CD4-positive, CD25-positive, alpha-beta regulatory T cell (primary cell): ENCODE measurements around the gene LAMC2. TPM values are rescaled to one million over a fixed set of nuclear protein-coding genes. Genes with fewer than 3 reads are reported as not detected.

Experiments used
- ATAC-seq, 2 donors: fragments of 150-1000 bp; cut with Tn5 transposase; one replicate each; pipeline ENCODE4 v1.10.0; 2021; ENCODE audit warnings: low read depth in 2 of 2, moderate number of reproducible peaks in 2 of 2, moderate library complexity in 1 of 2
- DNase-seq, 3 donors: peaks; one replicate each; pipeline versions ENCODE4 v3.0.0 to v3.0.0-alpha.2; 2012 to 2022; ENCODE audit warnings: mixed read lengths in 1 of 3
- H3K27ac ChIP-seq: one replicate; pipeline ENCODE4 v1.7.0; 2013; ENCODE audit warnings: mild to moderate bottlenecking, low read length; ENCODE audit not compliant: insufficient read depth, poor library complexity, severe bottlenecking
- H3K27me3 ChIP-seq: one replicate; pipeline ENCODE4 v1.7.0; 2013; ENCODE audit warnings: low read length; ENCODE audit not compliant: control insufficient read depth, insufficient read depth
- H3K36me3 ChIP-seq: one replicate; pipeline ENCODE4 v1.7.0; 2013; ENCODE audit warnings: mild to moderate bottlenecking, low read length, moderate library complexity; ENCODE audit not compliant: control insufficient read depth, insufficient read depth
- H3K4me1 ChIP-seq: 2 replicates; pipeline ENCODE4 v1.7.0; 2013; ENCODE audit warnings: mild to moderate bottlenecking, low read length; ENCODE audit not compliant: insufficient read depth, control insufficient read depth, poor library complexity, severe bottlenecking
- H3K4me3 ChIP-seq: one replicate; pipeline ENCODE4 v1.7.0; 2013; ENCODE audit warnings: low read depth, mild to moderate bottlenecking, low read length, moderate library complexity
- H3K9me3 ChIP-seq, 2 experiments: 1 replicate in 1 of 2; 2 replicates in 1 of 2; pipeline ENCODE4 v1.7.0; 2013; ENCODE audit warnings: low read length in 2 of 2, mild to moderate bottlenecking in 1 of 2, moderate library complexity in 1 of 2; ENCODE audit not compliant: control insufficient read depth in 2 of 2
- H3K27ac Mint-ChIP-seq, 3 donors: one replicate each; pipeline ENCODE4 v1.8.0; 2020 to 2022; ENCODE audit warnings: mild to moderate bottlenecking in 3 of 3, mixed read lengths in 3 of 3, moderate library complexity in 2 of 3
- H3K27me3 Mint-ChIP-seq: one replicate; pipeline ENCODE4 v1.8.0; 2022; ENCODE audit warnings: mild to moderate bottlenecking, mixed read lengths
- H3K36me3 Mint-ChIP-seq: one replicate; pipeline ENCODE4 v1.8.0; 2020; ENCODE audit warnings: mixed read lengths
- H3K4me1 Mint-ChIP-seq, 4 donors: one replicate each; pipeline ENCODE4 v1.8.0; 2020 to 2022; ENCODE audit warnings: mixed read lengths in 4 of 4, mild to moderate bottlenecking in 1 of 4
- H3K4me3 Mint-ChIP-seq, 4 donors: one replicate each; pipeline ENCODE4 v1.8.0; 2020 to 2022; ENCODE audit warnings: mild to moderate bottlenecking in 4 of 4, mixed read lengths in 4 of 4, moderate library complexity in 3 of 4
- H3K9me3 Mint-ChIP-seq, 7 donors: one replicate each; pipeline ENCODE4 v1.8.0; 2020 to 2022; ENCODE audit warnings: mixed read lengths in 7 of 7, mild to moderate bottlenecking in 3 of 7, moderate library complexity in 2 of 7
- polyA plus RNA-seq, 4 donors: library from polyadenylated mRNA; unstranded; fragments of 300-500 nt; fragmentation: Illumina TruSeq; gene quantifications; one replicate each; pipeline ENCODE4 v1.2.3, GENCODE V29; 2021
- total RNA-seq: library from RNA; stranded (reverse); gene quantifications from one replicate; pipeline ENCODE4 v1.2.3, GENCODE V29; 2022

Gene LAMC2
- total and polyA plus RNA-seq, 5 donors from 2014 or later: not detected

GRCh38 chr1:183214021-183214970 lies 28.2 kb downstream of the LAMC2 start:
- no peaks in the 10 kb centered on the region for H3K4me1 ChIP-seq
- H3K4me1 Mint-ChIP-seq: peaks cover 0 to 14% (median 3%) of the 10 kb centered on the region in 4 donors
- no peaks in the 10 kb centered on the region for H3K27me3 ChIP-seq
- no peak overlapping the region for H3K27ac ChIP-seq
- H3K27me3 Mint-ChIP-seq: no peaks in the 10 kb centered on the region
- no peaks in the 10 kb centered on the region for H3K36me3 ChIP-seq
- ATAC-seq: no peak
- no peak for DNase-seq
- H3K9me3 ChIP-seq: no peaks in the 10 kb centered on the region
- no peak overlapping the region for H3K4me3 Mint-ChIP-seq
- peaks cover 0 to 1% (median 0%) of the 10 kb centered on the region in 7 donors for H3K9me3 Mint-ChIP-seq
- peak overlapping the region in 1 of 3 donors; percentile 6 for H3K27ac Mint-ChIP-seq
- no peak overlapping the region for H3K4me3 ChIP-seq
- H3K36me3 Mint-ChIP-seq: no peaks in the 10 kb centered on the region

GRCh38 chr1:183215076-183215720 lies 29.1 kb downstream of the LAMC2 start:
- Histone ChIP-seq H3K36me3 (no peaks in the 10 kb centered on the region), H3K27ac (no peak overlapping the region), H3K4me3 (no peak overlapping the region), H3K4me1 (no peaks in the 10 kb centered on the region), H3K27me3 (no peaks in the 10 kb centered on the region), H3K9me3 (no peaks in the 10 kb centered on the region)
- ATAC-seq: no peak
- H3K4me3 Mint-ChIP-seq: no peak overlapping the region
- no peaks in the 10 kb centered on the region for H3K36me3 Mint-ChIP-seq
- no peaks in the 10 kb centered on the region for H3K9me3 Mint-ChIP-seq
- DNase-seq: no peak
- H3K4me1 Mint-ChIP-seq: peaks cover 0 to 22% (median 5%) of the 10 kb centered on the region in 4 donors
- H3K27me3 Mint-ChIP-seq: no peaks in the 10 kb centered on the region
- H3K27ac Mint-ChIP-seq: no peak overlapping the region

GRCh38 chr1:183215936-183216335 lies 29.9 kb downstream of the LAMC2 start:
- Mint-ChIP-seq H3K27ac (no peak overlapping the region), H3K27me3 (no peaks in the 10 kb centered on the region), H3K36me3 (no peaks in the 10 kb centered on the region), H3K9me3 (no peaks in the 10 kb centered on the region), H3K4me1 (peaks cover 0 to 22% (median 5%) of the 10 kb centered on the region in 4 donors), H3K4me3 (no peak overlapping the region)
- ATAC-seq (no peak), DNase-seq (no peak)
- H3K4me3 ChIP-seq: no peak overlapping the region
- H3K27ac ChIP-seq: no peak overlapping the region
- H3K27me3 ChIP-seq: no peaks in the 10 kb centered on the region
- no peaks in the 10 kb centered on the region for H3K9me3 ChIP-seq
- no peaks in the 10 kb centered on the region for H3K36me3 ChIP-seq
- no peaks in the 10 kb centered on the region for H3K4me1 ChIP-seq

GRCh38 chr1:183218027-183218618 lies 32.1 kb downstream of the LAMC2 start:
- Histone ChIP-seq H3K36me3 (no peaks in the 10 kb centered on the region), H3K4me1 (no peaks in the 10 kb centered on the region), H3K9me3 (no peaks in the 10 kb centered on the region), H3K27me3 (no peaks in the 10 kb centered on the region), H3K27ac (no peak overlapping the region), H3K4me3 (no peak overlapping the region)
- Mint-ChIP-seq H3K4me1 (peaks cover 0 to 22% (median 4%) of the 10 kb centered on the region in 4 donors), H3K27ac (no peak overlapping the region), H3K4me3 (no peak overlapping the region), H3K27me3 (peaks cover 4% of the 10 kb centered on the region), H3K36me3 (no peaks in the 10 kb centered on the region), H3K9me3 (no peaks in the 10 kb centered on the region)
- DNase-seq (no peak), ATAC-seq (no peak)

- H3K4me3 ChIP-seq: no peak overlapping the region
- peak; percentile 56 to 66 for ATAC-seq
- H3K4me1 ChIP-seq: no peaks in the 10 kb centered on the region
- no peaks in the 10 kb centered on the region for H3K9me3 ChIP-seq
- H3K36me3 ChIP-seq: no peaks in the 10 kb centered on the region
- Mint-ChIP-seq H3K4me1 (peaks cover 0 to 22% (median 4%) of the 10 kb centered on the region in 4 donors), H3K36me3 (no peaks in the 10 kb centered on the region), H3K9me3 (no peaks in the 10 kb centered on the region), H3K27ac (peak overlapping the region in 1 of 3 donors; percentile 11), H3K4me3 (peak overlapping the region in 1 of 4 donors; percentile 22), H3K27me3 (peaks cover 4% of the 10 kb centered on the region)
- peak in 2 of 3 donors; percentile 55 to 84 for DNase-seq
- H3K27ac ChIP-seq: no peak overlapping the region
- no peaks in the 10 kb centered on the region for H3K27me3 ChIP-seq
Measured at GRCh38 chr1:183218971-183219615, 33.0 kb downstream of the LAMC2 start.

GRCh38 chr1:183219616-183220009 lies 33.5 kb downstream of the LAMC2 start:
- Histone ChIP-seq H3K27me3 (no peaks in the 10 kb centered on the region), H3K9me3 (no peaks in the 10 kb centered on the region), H3K4me1 (no peaks in the 10 kb centered on the region), H3K4me3 (no peak overlapping the region), H3K27ac (no peak overlapping the region), H3K36me3 (no peaks in the 10 kb centered on the region)
- Mint-ChIP-seq H3K36me3 (no peaks in the 10 kb centered on the region), H3K4me3 (peak overlapping the region in 1 of 4 donors; percentile 22), H3K27ac (peak overlapping the region in 1 of 3 donors; percentile 11), H3K4me1 (peaks cover 0 to 22% (median 4%) of the 10 kb centered on the region in 4 donors), H3K9me3 (no peaks in the 10 kb centered on the region), H3K27me3 (peaks cover 4% of the 10 kb centered on the region)
- no peak for ATAC-seq
- no peak for DNase-seq

GRCh38 chr1:183222909-183223308 lies 36.8 kb downstream of the LAMC2 start:
- no peak overlapping the region for H3K4me3 ChIP-seq
- no peaks in the 10 kb centered on the region for H3K36me3 Mint-ChIP-seq
- DNase-seq (no peak), ATAC-seq (no peak)
- no peak overlapping the region for H3K4me3 Mint-ChIP-seq
- no peak overlapping the region for H3K27ac ChIP-seq
- H3K4me1 ChIP-seq: no peaks in the 10 kb centered on the region
- H3K4me1 Mint-ChIP-seq: peaks cover 0 to 19% (median 5%) of the 10 kb centered on the region in 4 donors
- no peaks in the 10 kb centered on the region for H3K9me3 Mint-ChIP-seq
- H3K27me3 Mint-ChIP-seq: peaks cover 8% of the 10 kb centered on the region
- H3K27ac Mint-ChIP-seq: no peak overlapping the region
- no peaks in the 10 kb centered on the region for H3K27me3 ChIP-seq
- H3K9me3 ChIP-seq: no peaks in the 10 kb centered on the region
- H3K36me3 ChIP-seq: no peaks in the 10 kb centered on the region
